B cell (primary cell): Measurements from ENCODE around the gene VIL1.

Experiments
- EZH2 ChIP-seq: IDR thresholded peaks from 2 replicates; pipeline ENCODE4 v1.6.1; 2012; ENCODE audit warnings: borderline replicate concordance, low read depth, mild to moderate bottlenecking, moderate library complexity, low read length; ENCODE audit not compliant: insufficient read depth, poor library complexity, severe bottlenecking
- TF ChIP-seq, protein P1 (sequence below): fragments of 200-600 bp; IDR thresholded peaks from one replicate; pipeline ENCODE4 v1.8.0; 2022; ENCODE audit warnings: antibody characterized with exemption, mild to moderate bottlenecking

DNA sequence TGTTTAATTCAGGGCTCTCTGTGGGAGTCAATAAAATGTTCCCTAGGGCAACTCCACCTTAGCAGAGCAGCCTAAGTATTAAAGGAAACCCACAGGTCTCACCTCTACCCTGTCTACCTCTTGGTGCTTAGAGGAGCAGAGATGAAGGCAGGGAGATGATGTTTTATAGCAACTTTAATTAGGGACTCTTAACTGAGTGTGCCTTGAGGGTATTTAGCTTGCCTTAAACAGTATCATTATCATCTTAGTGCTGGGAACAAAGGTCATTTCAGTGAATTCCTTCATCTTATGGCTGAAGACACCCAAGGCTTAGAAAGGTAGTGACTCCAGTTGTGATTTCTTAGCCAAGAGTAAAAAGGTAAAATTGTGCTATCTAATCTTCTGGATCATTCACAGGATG is 26.7 kb downstream of the VIL1 start:
- TF ChIP-seq, protein P1, sequence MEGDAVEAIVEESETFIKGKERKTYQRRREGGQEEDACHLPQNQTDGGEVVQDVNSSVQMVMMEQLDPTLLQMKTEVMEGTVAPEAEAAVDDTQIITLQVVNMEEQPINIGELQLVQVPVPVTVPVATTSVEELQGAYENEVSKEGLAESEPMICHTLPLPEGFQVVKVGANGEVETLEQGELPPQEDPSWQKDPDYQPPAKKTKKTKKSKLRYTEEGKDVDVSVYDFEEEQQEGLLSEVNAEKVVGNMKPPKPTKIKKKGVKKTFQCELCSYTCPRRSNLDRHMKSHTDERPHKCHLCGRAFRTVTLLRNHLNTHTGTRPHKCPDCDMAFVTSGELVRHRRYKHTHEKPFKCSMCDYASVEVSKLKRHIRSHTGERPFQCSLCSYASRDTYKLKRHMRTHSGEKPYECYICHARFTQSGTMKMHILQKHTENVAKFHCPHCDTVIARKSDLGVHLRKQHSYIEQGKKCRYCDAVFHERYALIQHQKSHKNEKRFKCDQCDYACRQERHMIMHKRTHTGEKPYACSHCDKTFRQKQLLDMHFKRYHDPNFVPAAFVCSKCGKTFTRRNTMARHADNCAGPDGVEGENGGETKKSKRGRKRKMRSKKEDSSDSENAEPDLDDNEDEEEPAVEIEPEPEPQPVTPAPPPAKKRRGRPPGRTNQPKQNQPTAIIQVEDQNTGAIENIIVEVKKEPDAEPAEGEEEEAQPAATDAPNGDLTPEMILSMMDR, result no peak
- no peak for TF ChIP-seq EZH2
